Measurements from ENCODE around the gene TBC1D8.

DNA sequence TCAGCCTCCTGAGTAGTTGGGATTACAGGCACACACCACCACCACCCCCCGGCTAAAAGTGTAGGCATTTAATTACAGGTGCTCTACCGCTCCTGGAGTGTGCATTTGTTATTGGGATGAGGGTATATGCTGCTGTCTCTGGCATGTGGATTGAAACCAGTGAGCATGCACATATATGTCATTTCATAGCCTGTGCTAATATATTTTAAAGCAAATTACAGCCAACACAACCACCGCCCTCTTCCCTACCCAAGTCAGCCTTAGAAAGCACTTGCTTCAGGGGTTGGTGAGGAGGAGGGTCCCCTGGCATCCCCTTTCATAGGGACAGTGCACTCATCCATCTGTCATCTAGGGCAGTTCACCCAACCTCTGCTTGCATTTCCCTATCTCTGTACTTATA, 10.5 kb upstream of the TBC1D8 start:
- TF ChIP-seq POLR2A (IDR thresholded peaks at IDR 0.05) = no peak
- TF ChIP-seq, protein P1, sequence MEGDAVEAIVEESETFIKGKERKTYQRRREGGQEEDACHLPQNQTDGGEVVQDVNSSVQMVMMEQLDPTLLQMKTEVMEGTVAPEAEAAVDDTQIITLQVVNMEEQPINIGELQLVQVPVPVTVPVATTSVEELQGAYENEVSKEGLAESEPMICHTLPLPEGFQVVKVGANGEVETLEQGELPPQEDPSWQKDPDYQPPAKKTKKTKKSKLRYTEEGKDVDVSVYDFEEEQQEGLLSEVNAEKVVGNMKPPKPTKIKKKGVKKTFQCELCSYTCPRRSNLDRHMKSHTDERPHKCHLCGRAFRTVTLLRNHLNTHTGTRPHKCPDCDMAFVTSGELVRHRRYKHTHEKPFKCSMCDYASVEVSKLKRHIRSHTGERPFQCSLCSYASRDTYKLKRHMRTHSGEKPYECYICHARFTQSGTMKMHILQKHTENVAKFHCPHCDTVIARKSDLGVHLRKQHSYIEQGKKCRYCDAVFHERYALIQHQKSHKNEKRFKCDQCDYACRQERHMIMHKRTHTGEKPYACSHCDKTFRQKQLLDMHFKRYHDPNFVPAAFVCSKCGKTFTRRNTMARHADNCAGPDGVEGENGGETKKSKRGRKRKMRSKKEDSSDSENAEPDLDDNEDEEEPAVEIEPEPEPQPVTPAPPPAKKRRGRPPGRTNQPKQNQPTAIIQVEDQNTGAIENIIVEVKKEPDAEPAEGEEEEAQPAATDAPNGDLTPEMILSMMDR (IDR thresholded peaks at IDR 0.05) = no peak
